ENCODE results near the gene FUBP3.

The FUBP3 gene

GRCh38 chr9:130609163-130609562 is 29.8 kb downstream of the FUBP3 start:
- DNase-seq: no peak

GRCh38 chr9:130610862-130611707 is 31.7 kb downstream of the FUBP3 start:
- DNase-seq: no peak

- DNase-seq: no peak
These were observed 37.1 kb downstream of the FUBP3 start for GRCh38 chr9:130616451-130616850.

- no peak for DNase-seq
These were observed 44.1 kb downstream of the FUBP3 start for GRCh38 chr9:130623466-130623865.

GRCh38 chr9:130624154-130624553 is 44.8 kb downstream of the FUBP3 start:
- DNase-seq: no peak

GRCh38 chr9:130626249-130626996 is 47.0 kb downstream of the FUBP3 start:
- DNase-seq: no peak

GRCh38 chr9:130627051-130627450 is 47.7 kb downstream of the FUBP3 start:
- no peak for DNase-seq

GRCh38 chr9:130627896-130628792 is 48.8 kb downstream of the FUBP3 start:
- DNase-seq: no peak

- DNase-seq: no peak
These were observed 50.2 kb downstream of the FUBP3 start for GRCh38 chr9:130629443-130630070.

GRCh38 chr9:130630071-130630450 is 50.7 kb downstream of the FUBP3 start:
- no peak for DNase-seq

- no peak for DNase-seq
These were observed 51.3 kb downstream of the FUBP3 start for GRCh38 chr9:130630506-130631330.

- no peak for DNase-seq
These were observed 52.1 kb downstream of the FUBP3 start for GRCh38 chr9:130631331-130632080.

- no peak for DNase-seq
These were observed 52.8 kb downstream of the FUBP3 start for GRCh38 chr9:130632081-130632710.

- DNase-seq: no peak
These were observed 53.5 kb downstream of the FUBP3 start for GRCh38 chr9:130632841-130633240.

GRCh38 chr9:130633336-130634190 is 54.2 kb downstream of the FUBP3 start:
- DNase-seq: no peak

GRCh38 chr9:130634191-130634768 is 54.9 kb downstream of the FUBP3 start:
- no peak for DNase-seq

GRCh38 chr9:130634801-130635200 is 55.4 kb downstream of the FUBP3 start:
- DNase-seq: no peak

- DNase-seq: no peak
These were observed 55.9 kb downstream of the FUBP3 start for GRCh38 chr9:130635306-130635705.
